HEK293 (cell line): ENCODE measurements around the gene OR5H2.
"Not testable (repeated sequence)": the region's sequence is repeated elsewhere in the genome, so short reads cannot be mapped to it uniquely, and the experiment has no call there.

Experiments used
- CTCF ChIA-PET: fragments of 350-600 bp; formaldehyde crosslinking; extraction: SDS; loops from one replicate; lab custom pipeline; 2021; ENCODE audit warnings: antibody characterized with exemption; lab: Yijun Ruan, JAX
- POLR2A ChIA-PET: fragments of 300-600 bp; formaldehyde crosslinking; extraction: SDS; loops from one replicate; lab custom pipeline; 2020; ENCODE audit warnings: antibody characterized with exemption, inconsistent platforms; lab: Yijun Ruan, JAX
- H3K27ac ChIP-seq: fragments of 200-500 bp; sonication (Bioruptor generic); 2 replicates; pipeline ENCODE4 v1.5.1; 2014; ENCODE audit warnings: low read depth, low read length, control low read depth, inconsistent platforms; ENCODE audit errors: extremely low read depth
- H3K36me3 ChIP-seq, 2 experiments: fragments of 200-500 bp in 1 of 2; sonication (Bioruptor generic) in 1 of 2; 1 replicate in 1 of 2; 2 replicates in 1 of 2; pipeline ENCODE4 v1.5.1; 2014 to 2017; ENCODE audit warnings: inconsistent platforms in 2 of 2, low read length in 2 of 2; ENCODE audit not compliant: control insufficient read depth in 2 of 2, insufficient read depth in 1 of 2
- H3K4me1 ChIP-seq: fragments of 200-500 bp; sonication (Bioruptor generic); 2 replicates; pipeline ENCODE4 v1.5.1; 2014; ENCODE audit warnings: mild to moderate bottlenecking, low read length, inconsistent platforms; ENCODE audit not compliant: control insufficient read depth, insufficient read depth
- H3K4me3 ChIP-seq: 2 replicates; pipeline ENCODE4 v1.5.1; 2011; ENCODE audit warnings: low read depth, mild to moderate bottlenecking, control low read depth, low read length, moderate library complexity
- H3K9me3 ChIP-seq: fragments of 200-500 bp; sonication (Bioruptor generic); 2 replicates; pipeline ENCODE4 v1.5.1; 2014; ENCODE audit warnings: low read depth, low read length, inconsistent platforms; ENCODE audit not compliant: control insufficient read depth, insufficient read depth
- AEBP2 ChIP-seq: fragments of 450-650 bp; formaldehyde crosslinking; IDR thresholded peaks from 2 replicates; pipeline ENCODE4 v1.5.1; 2016; ENCODE audit warnings: missing biosample characterization, missing genetic modification characterization, borderline replicate concordance
- CTCF ChIP-seq: fragments of 450-650 bp; formaldehyde crosslinking; IDR thresholded peaks from 2 replicates; pipeline ENCODE4 v1.5.1; 2016; ENCODE audit warnings: missing biosample characterization, missing genetic modification characterization
- HIC1 ChIP-seq: fragments of 450-650 bp; formaldehyde crosslinking; IDR thresholded peaks from 2 replicates; pipeline ENCODE4 v1.5.1; 2016; ENCODE audit warnings: missing biosample characterization, missing genetic modification characterization
- INSM2 ChIP-seq: fragments of 450-650 bp; formaldehyde crosslinking; IDR thresholded peaks from 2 replicates; pipeline ENCODE4 v1.5.1; 2016; ENCODE audit warnings: missing biosample characterization, missing genetic modification characterization
- KLF1 ChIP-seq: fragments of 450-650 bp; formaldehyde crosslinking; IDR thresholded peaks from 2 replicates; pipeline ENCODE4 v1.5.1; 2016; ENCODE audit warnings: missing biosample characterization, missing genetic modification characterization
- KLF7 ChIP-seq: fragments of 450-650 bp; formaldehyde crosslinking; IDR thresholded peaks from 2 replicates; pipeline ENCODE4 v1.5.1; 2016; ENCODE audit warnings: missing biosample characterization, missing genetic modification characterization, borderline replicate concordance
- MEIS1 ChIP-seq: sonication (generic); formaldehyde crosslinking; IDR thresholded peaks from 2 replicates; pipeline ENCODE4 v1.8.1; 2022; ENCODE audit warnings: missing genetic modification reagents, mild to moderate bottlenecking, borderline replicate concordance
- PBX3 ChIP-seq: sonication (generic); formaldehyde crosslinking; IDR thresholded peaks from 2 replicates; pipeline ENCODE4 v1.8.1; 2022; ENCODE audit warnings: mild to moderate bottlenecking, moderate library complexity, missing genetic modification reagents
- REPIN1 ChIP-seq: fragments of 450-650 bp; formaldehyde crosslinking; IDR thresholded peaks from 2 replicates; pipeline ENCODE4 v1.5.1; 2017; ENCODE audit warnings: missing biosample characterization, missing genetic modification characterization, low read depth
- SCRT1 ChIP-seq: fragments of 450-650 bp; formaldehyde crosslinking; IDR thresholded peaks from 2 replicates; pipeline ENCODE4 v1.5.1; 2016; ENCODE audit warnings: missing biosample characterization, missing genetic modification characterization, borderline replicate concordance
- TCF7L2 ChIP-seq: IDR thresholded peaks from 2 replicates; pipeline ENCODE4 v1.6.1; 2011; ENCODE audit warnings: low read depth, mild to moderate bottlenecking, inconsistent platforms, low read length, moderate library complexity, borderline replicate concordance
- WT1 ChIP-seq: fragments of 450-650 bp; formaldehyde crosslinking; IDR thresholded peaks from 2 replicates; pipeline ENCODE4 v1.5.1; 2016; ENCODE audit warnings: missing biosample characterization, missing genetic modification characterization
- ZBTB21 ChIP-seq: fragments of 450-650 bp; formaldehyde crosslinking; IDR thresholded peaks from 2 replicates; pipeline ENCODE4 v1.5.1; 2017; ENCODE audit warnings: missing biosample characterization, missing genetic modification characterization
- ZNF157 ChIP-seq: fragments of 450-650 bp; formaldehyde crosslinking; IDR thresholded peaks from 2 replicates; pipeline ENCODE4 v1.5.1; 2016; ENCODE audit warnings: missing biosample characterization, missing genetic modification characterization
- ZNF174 ChIP-seq: fragments of 450-650 bp; formaldehyde crosslinking; IDR thresholded peaks from 2 replicates; pipeline ENCODE4 v1.5.0; 2017; ENCODE audit warnings: missing biosample characterization, mild to moderate bottlenecking, missing genetic modification characterization
- ZNF48 ChIP-seq: fragments of 450-650 bp; formaldehyde crosslinking; IDR thresholded peaks from 2 replicates; pipeline ENCODE4 v1.5.1; 2016; ENCODE audit warnings: missing biosample characterization, missing genetic modification characterization
- ZNF785 ChIP-seq: fragments of 450-650 bp; formaldehyde crosslinking; IDR thresholded peaks from 2 replicates; pipeline ENCODE4 v1.5.1; 2016; ENCODE audit warnings: missing biosample characterization, missing genetic modification characterization

The OR5H2 gene

GRCh38 chr3:98246142-98246541 is 36.2 kb upstream of the OR5H2 start (continued):
- TF ChIP-seq ZBTB21 (tag by site-specific recombination) = no peak
- no peak for TF ChIP-seq ZNF785 (tag by site-specific recombination)
- no peak for TF ChIP-seq SCRT1 (tag by site-specific recombination)
- no peak for TF ChIP-seq WT1
- no peak for TF ChIP-seq REPIN1 (tag by site-specific recombination)
- TF ChIP-seq MEIS1 (CRISPR knock-in tag) = no peak

GRCh38 chr3:98256026-98256425 is 26.3 kb upstream of the OR5H2 start:
- H3K36me3 ChIP-seq, H3K4me3 ChIP-seq, CTCF ChIA-PET, H3K27ac ChIP-seq, POLR2A ChIA-PET, H3K9me3 ChIP-seq, H3K4me1 ChIP-seq: not testable (repeated sequence)

GRCh38 chr3:98259707-98260106 is 22.6 kb upstream of the OR5H2 start:
- H3K36me3 ChIP-seq = no peaks in the 10 kb centered on the region
- ChIA-PET CTCF (interaction anchor here (0.6 kb wide), 1 partner anchor 26 kb away, joined by 4 read pairs; no protein-coding TSS in a partner anchor), POLR2A (no interaction called here)
- no peaks in the 10 kb centered on the region for H3K4me1 ChIP-seq
- no peak for TF ChIP-seq HIC1 (tag by site-specific recombination)
- no peak for TF ChIP-seq ZNF174 (tag by site-specific recombination)
- TF ChIP-seq KLF1 (tag by site-specific recombination) = no peak
- TF ChIP-seq ZNF157 (tag by site-specific recombination) = no peak
- TF ChIP-seq AEBP2 = no peak
- TF ChIP-seq KLF7 (tag by site-specific recombination) = no peak
- no peak for TF ChIP-seq CTCF (tag by site-specific recombination)
- TF ChIP-seq PBX3 = no peak
- no peak for TF ChIP-seq TCF7L2
- no peak for TF ChIP-seq ZNF48 (tag by site-specific recombination)
- no peak for TF ChIP-seq INSM2 (tag by site-specific recombination)
- H3K9me3 ChIP-seq = no peaks in the 10 kb centered on the region
- no peak overlapping the region for H3K27ac ChIP-seq
- no peak overlapping the region for H3K4me3 ChIP-seq
